NT2/D1 (cell line): ENCODE measurements around the gene ASAP2.

ENCODE experiments used
- SUZ12 ChIP-seq: IDR thresholded peaks from 2 replicates; pipeline ENCODE4 v1.6.1; 2011; ENCODE audit not compliant: insufficient read length, insufficient read depth; ENCODE audit errors: extremely low read depth
- YY1 ChIP-seq: IDR thresholded peaks from 2 replicates; pipeline ENCODE4 v1.6.1; 2011; ENCODE audit not compliant: insufficient read length, insufficient read depth
- ZNF274 ChIP-seq: IDR thresholded peaks from 2 replicates; pipeline ENCODE4 v1.6.1; 2011; ENCODE audit warnings: mild to moderate bottlenecking, low read depth, low read length

DNA sequence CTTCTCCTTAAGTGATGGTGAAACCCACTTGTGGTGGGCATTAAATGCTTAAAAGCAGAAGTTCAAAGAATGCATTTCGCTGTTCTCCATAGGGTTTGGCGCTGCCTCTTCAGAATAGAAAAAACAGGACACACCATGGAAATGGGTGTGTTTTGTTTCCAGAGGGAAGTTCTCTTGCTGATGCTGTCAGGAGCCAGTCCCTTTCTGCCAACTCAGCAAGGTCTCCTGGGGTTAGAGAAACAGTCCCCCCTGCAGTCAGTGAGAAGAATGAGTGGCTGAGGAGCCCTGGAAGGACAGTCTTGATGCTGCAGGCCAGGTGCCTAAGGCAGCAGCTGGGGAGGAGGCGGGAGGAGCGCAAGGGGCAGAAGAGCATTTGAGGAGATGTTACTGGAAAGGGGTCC lies 37.8 kb upstream of the ASAP2 start:
- TF ChIP-seq ZNF274 (no peak), YY1 (no peak), SUZ12 (no peak)
